ENCODE results near the gene DMRT1.

DMRT1 gene

GRCh38 chr9:974996-975739 is 133.7 kb downstream of the DMRT1 start:
- DNase-seq (ENCODE audit: low spot score in 2 of 2): no peak
- no peaks in the 10 kb centered on the region for H3K9me3 Mint-ChIP-seq
- ATAC-seq (ENCODE audit: low read depth): no peak
- peaks cover 31% of the 10 kb centered on the region for H3K27me3 Mint-ChIP-seq
- H3K27ac Mint-ChIP-seq: peak overlapping the region; percentile 17
- no peaks in the 10 kb centered on the region for H3K4me1 Mint-ChIP-seq
- H3K4me3 Mint-ChIP-seq: no peak overlapping the region
- no peaks in the 10 kb centered on the region for H3K36me3 Mint-ChIP-seq

- Mint-ChIP-seq H3K9me3 (no peaks in the 10 kb centered on the region), H3K4me3 (peak overlapping the region; percentile 41), H3K36me3 (no peaks in the 10 kb centered on the region), H3K27ac (peak overlapping the region; percentile 38), H3K27me3 (peaks cover 32% of the 10 kb centered on the region), H3K4me1 (no peaks in the 10 kb centered on the region)
- ATAC-seq (ENCODE audit: low read depth) (no peak), DNase-seq (ENCODE audit: low spot score in 2 of 2) (no peak)
Measured at GRCh38 chr9:975740-976257, 134.3 kb downstream of the DMRT1 start.

- H3K36me3 Mint-ChIP-seq: no peaks in the 10 kb centered on the region
- ATAC-seq (ENCODE audit: low read depth) (no peak), DNase-seq (ENCODE audit: low spot score in 2 of 2) (no peak)
- H3K27me3 Mint-ChIP-seq: peaks cover 33% of the 10 kb centered on the region
- H3K4me3 Mint-ChIP-seq: peak within 1 kb of the TSS; percentile 41
- H3K9me3 Mint-ChIP-seq: no peaks in the 10 kb centered on the region
- H3K4me1 Mint-ChIP-seq: no peaks in the 10 kb centered on the region
- H3K27ac Mint-ChIP-seq: peak within 1 kb of the TSS; percentile 38
Measured at GRCh38 chr9:976258-976942, 134.9 kb downstream of the DMRT1 start, which contains the start of gene DMRT3. Gene DMRT3 (plus strand): TSS chr9:976655. CDS start chr9:977002, 347 bp downstream.

GRCh38 chr9:976943-977837 is 135.7 kb downstream of the DMRT1 start:
- ATAC-seq (ENCODE audit: low read depth) (no peak), DNase-seq (ENCODE audit: low spot score in 2 of 2) (no peak)
- no peaks in the 10 kb centered on the region for H3K9me3 Mint-ChIP-seq
- H3K36me3 Mint-ChIP-seq: no peaks in the 10 kb centered on the region
- no peak overlapping the region for H3K4me3 Mint-ChIP-seq
- no peak overlapping the region for H3K27ac Mint-ChIP-seq
- peaks cover 39% of the 10 kb centered on the region for H3K27me3 Mint-ChIP-seq
- no peaks in the 10 kb centered on the region for H3K4me1 Mint-ChIP-seq

GRCh38 chr9:977838-978830 is 136.6 kb downstream of the DMRT1 start:
- H3K9me3 Mint-ChIP-seq: no peaks in the 10 kb centered on the region
- ATAC-seq (ENCODE audit: low read depth) (no peak), DNase-seq (ENCODE audit: low spot score in 2 of 2) (no peak)
- no peak overlapping the region for H3K27ac Mint-ChIP-seq
- no peaks in the 10 kb centered on the region for H3K36me3 Mint-ChIP-seq
- H3K27me3 Mint-ChIP-seq: peaks cover 43% of the 10 kb centered on the region
- H3K4me3 Mint-ChIP-seq: peak overlapping the region; percentile 5
- H3K4me1 Mint-ChIP-seq: no peaks in the 10 kb centered on the region

- ATAC-seq (ENCODE audit: low read depth) (no peak), DNase-seq (ENCODE audit: low spot score in 2 of 2) (no peak)
- peaks cover 37% of the 10 kb centered on the region for H3K27me3 Mint-ChIP-seq
- no peaks in the 10 kb centered on the region for H3K4me1 Mint-ChIP-seq
- no peaks in the 10 kb centered on the region for H3K36me3 Mint-ChIP-seq
- H3K4me3 Mint-ChIP-seq: no peak overlapping the region
- H3K27ac Mint-ChIP-seq: no peak overlapping the region
- no peaks in the 10 kb centered on the region for H3K9me3 Mint-ChIP-seq
Measured at GRCh38 chr9:979983-980382, 138.5 kb downstream of the DMRT1 start.

- ATAC-seq (ENCODE audit: low read depth) (no peak), DNase-seq (ENCODE audit: low spot score in 2 of 2) (no peak)
- no peak overlapping the region for H3K27ac Mint-ChIP-seq
- H3K9me3 Mint-ChIP-seq: no peaks in the 10 kb centered on the region
- no peaks in the 10 kb centered on the region for H3K4me1 Mint-ChIP-seq
- H3K27me3 Mint-ChIP-seq: peaks cover 30% of the 10 kb centered on the region
- no peak overlapping the region for H3K4me3 Mint-ChIP-seq
- no peaks in the 10 kb centered on the region for H3K36me3 Mint-ChIP-seq
Measured at GRCh38 chr9:980640-981039, 139.1 kb downstream of the DMRT1 start.

GRCh38 chr9:981491-981898 is 140.0 kb downstream of the DMRT1 start:
- H3K4me3 Mint-ChIP-seq: no peak overlapping the region
- no peaks in the 10 kb centered on the region for H3K4me1 Mint-ChIP-seq
- H3K27ac Mint-ChIP-seq: no peak overlapping the region
- DNase-seq (ENCODE audit: low spot score in 2 of 2): no peak
- H3K27me3 Mint-ChIP-seq: peaks cover 31% of the 10 kb centered on the region
- no peak for ATAC-seq (ENCODE audit: low read depth)
- no peaks in the 10 kb centered on the region for H3K9me3 Mint-ChIP-seq
- H3K36me3 Mint-ChIP-seq: no peaks in the 10 kb centered on the region

GRCh38 chr9:982394-983230 is 141.1 kb downstream of the DMRT1 start:
- Mint-ChIP-seq H3K36me3 (no peaks in the 10 kb centered on the region), H3K9me3 (no peaks in the 10 kb centered on the region), H3K27ac (no peak overlapping the region), H3K4me1 (no peaks in the 10 kb centered on the region), H3K4me3 (no peak overlapping the region), H3K27me3 (peaks cover 35% of the 10 kb centered on the region)
- DNase-seq (ENCODE audit: low spot score in 2 of 2) (no peak), ATAC-seq (ENCODE audit: low read depth) (no peak)

GRCh38 chr9:994005-994404 is 152.5 kb downstream of the DMRT1 start:
- H3K4me1 Mint-ChIP-seq: peaks cover 4% of the 10 kb centered on the region
- ATAC-seq (ENCODE audit: low read depth) (peak; percentile 68), DNase-seq (ENCODE audit: low spot score in 2 of 2) (no peak)
- no peak overlapping the region for H3K4me3 Mint-ChIP-seq
- no peak overlapping the region for H3K27ac Mint-ChIP-seq
- peaks cover 8% of the 10 kb centered on the region for H3K27me3 Mint-ChIP-seq
- no peaks in the 10 kb centered on the region for H3K9me3 Mint-ChIP-seq
- no peaks in the 10 kb centered on the region for H3K36me3 Mint-ChIP-seq

- ATAC-seq (ENCODE audit: low read depth) (no peak), DNase-seq (ENCODE audit: low spot score in 2 of 2) (no peak)
- Mint-ChIP-seq H3K4me3 (no peak overlapping the region), H3K4me1 (peaks cover 4% of the 10 kb centered on the region), H3K27ac (no peak overlapping the region), H3K36me3 (no peaks in the 10 kb centered on the region), H3K27me3 (peaks cover 3% of the 10 kb centered on the region), H3K9me3 (no peaks in the 10 kb centered on the region)
Measured at GRCh38 chr9:995192-995591, 153.7 kb downstream of the DMRT1 start.

GRCh38 chr9:995781-996180 is 154.3 kb downstream of the DMRT1 start:
- no peaks in the 10 kb centered on the region for H3K9me3 Mint-ChIP-seq
- H3K27me3 Mint-ChIP-seq: peaks cover 1% of the 10 kb centered on the region
- ATAC-seq (ENCODE audit: low read depth) (no peak), DNase-seq (ENCODE audit: low spot score in 2 of 2) (no peak)
- H3K36me3 Mint-ChIP-seq: no peaks in the 10 kb centered on the region
- H3K4me1 Mint-ChIP-seq: peaks cover 4% of the 10 kb centered on the region
- H3K4me3 Mint-ChIP-seq: no peak overlapping the region
- H3K27ac Mint-ChIP-seq: no peak overlapping the region
